CD4-positive, alpha-beta T cell (primary cell): ENCODE results near the gene COL25A1. TPM values are rescaled to one million over a fixed set of nuclear protein-coding genes. Genes with fewer than 3 reads are reported as not detected.
"Not testable (repeated sequence)": the region's sequence is repeated elsewhere in the genome, so short reads cannot be mapped to it uniquely, and the experiment has no call there.

Experiments
- ATAC-seq: fragments of 200-7000 bp; cut with Tn5 transposase; one replicate; pipeline ENCODE4 v1.10.0; 2022; ENCODE audit warnings: mild to moderate bottlenecking; ENCODE audit not compliant: poor library complexity
- CTCF ChIA-PET: fragments of 350-600 bp; sonication (Branson Sonifier 250); formaldehyde crosslinking; loops from one replicate; lab custom pipeline; 2021; ENCODE audit warnings: antibody characterized with exemption, inconsistent platforms; lab: Charles Lee
- POLR2A ChIA-PET: fragments of 350-600 bp; sonication (Branson Sonifier 250); formaldehyde crosslinking; loops from one replicate; lab custom pipeline; 2021; ENCODE audit warnings: antibody characterized with exemption, inconsistent platforms; lab: Charles Lee
- DNase-seq, 14 experiments: peaks; one replicate each; pipeline ENCODE4 v3.0.0-alpha.2; 2013 to 2020; ENCODE audit warnings: mixed read lengths in 2 of 14
- H3K27ac ChIP-seq, 2 donors: one replicate each; pipeline versions ENCODE4 v1.5.1 to v1.7.0; 2013; ENCODE audit warnings: low read length in 2 of 2, low read depth in 1 of 2, mild to moderate bottlenecking in 1 of 2
- H3K27me3 ChIP-seq, 2 experiments: 1 replicate in 1 of 2; 2 replicates in 1 of 2; pipeline versions ENCODE4 v1.6.1 to v1.7.0; 2013; ENCODE audit warnings: low read length in 2 of 2, control low read depth in 1 of 2, mild to moderate bottlenecking in 1 of 2, moderate library complexity in 1 of 2; ENCODE audit not compliant: insufficient read depth in 2 of 2, control insufficient read depth in 1 of 2
- H3K36me3 ChIP-seq: one replicate; pipeline ENCODE4 v1.6.1; 2013; ENCODE audit warnings: low read length, control low read depth; ENCODE audit not compliant: insufficient read depth
- H3K4me1 ChIP-seq: one replicate; pipeline ENCODE4 v1.6.1; 2013; ENCODE audit warnings: low read length, control low read depth; ENCODE audit not compliant: insufficient read depth
- H3K4me3 ChIP-seq: one replicate; pipeline ENCODE4 v1.5.1; 2013; ENCODE audit warnings: mild to moderate bottlenecking, low read length, moderate library complexity
- H3K9me3 ChIP-seq, 2 experiments: 1 replicate in 1 of 2; 2 replicates in 1 of 2; pipeline versions ENCODE4 v1.6.1 to v1.7.0; 2013; ENCODE audit warnings: low read length in 2 of 2, mild to moderate bottlenecking in 2 of 2, control low read depth in 1 of 2, moderate library complexity in 1 of 2; ENCODE audit not compliant: control insufficient read depth in 1 of 2, insufficient read depth in 1 of 2
- H3K27ac Mint-ChIP-seq: one replicate; pipeline ENCODE4 v1.8.0; 2020; ENCODE audit warnings: mixed read lengths
- H3K27me3 Mint-ChIP-seq: one replicate; pipeline ENCODE4 v1.8.0; 2021; ENCODE audit warnings: mixed read lengths
- H3K36me3 Mint-ChIP-seq: one replicate; pipeline ENCODE4 v1.8.0; 2021; ENCODE audit warnings: low read depth, mixed read lengths
- H3K4me1 Mint-ChIP-seq: one replicate; pipeline ENCODE4 v1.8.0; 2021; ENCODE audit warnings: low read depth, mixed read lengths
- H3K4me3 Mint-ChIP-seq: one replicate; pipeline ENCODE4 v1.8.0; 2020; ENCODE audit warnings: mild to moderate bottlenecking, mixed read lengths
- H3K9me3 Mint-ChIP-seq: one replicate; pipeline ENCODE4 v1.8.0; 2020; ENCODE audit warnings: mixed read lengths
- CTCF ChIP-seq: fragments of 200-600 bp; IDR thresholded peaks from one replicate; pipeline ENCODE4 v1.8.0; 2022; ENCODE audit warnings: antibody characterized with exemption, mild to moderate bottlenecking
- intact Hi-C, 2 experiments: fragments of 100-400 bp; cut with DNase I in 1 of 2; cut with micrococcal nuclease in 1 of 2; formaldehyde crosslinking; loops; one replicate each; pipeline versions ENCODE4 v1.15.1 to v1.9.0; 2023 to 2025; cut with DNase I, micrococcal nuclease
- total RNA-seq, 174 experiments: library from RNA in 2 of 174; stranded (reverse) in 2 of 174; gene quantifications; one replicate each; pipeline ENCODE4 v1.2.3 and lab custom pipeline; 2021 to 2026

Gene COL25A1
- total RNA-seq, 2 experiments from 2014 or later: 0.42 TPM; not detected in 1

GRCh38 chr4:109025471-109026076 is 276.9 kb downstream of the COL25A1 start:
- ChIA-PET POLR2A (no interaction called here), CTCF (no interaction called here)
- Mint-ChIP-seq H3K4me3 (no peak overlapping the region), H3K4me1 (no peaks in the 10 kb centered on the region), H3K9me3 (peaks cover 8% of the 10 kb centered on the region), H3K36me3 (no peaks in the 10 kb centered on the region), H3K27me3 (no peaks in the 10 kb centered on the region), H3K27ac (no peak overlapping the region)
- DNase-seq: no peak
- no peak for TF ChIP-seq CTCF
- no peaks in the 10 kb centered on the region for H3K36me3 ChIP-seq
- H3K4me1 ChIP-seq: no peaks in the 10 kb centered on the region
- peaks cover 0 to 4% of the 10 kb centered on the region in 2 experiments for H3K27me3 ChIP-seq
- H3K27ac ChIP-seq: no peak overlapping the region
- peaks cover 6 to 7% of the 10 kb centered on the region in 2 experiments for H3K9me3 ChIP-seq
- intact Hi-C loops: no loop called here
- H3K4me3 ChIP-seq: no peak overlapping the region
- no peak for ATAC-seq

GRCh38 chr4:109022961-109023360 is 279.5 kb downstream of the COL25A1 start:
- Mint-ChIP-seq H3K36me3 (no peaks in the 10 kb centered on the region), H3K4me1 (no peaks in the 10 kb centered on the region), H3K9me3 (peaks cover 8% of the 10 kb centered on the region), H3K4me3 (no peak overlapping the region), H3K27ac (no peak overlapping the region), H3K27me3 (no peaks in the 10 kb centered on the region)
- ChIA-PET CTCF (no interaction called here), POLR2A (no interaction called here)
- peaks cover 6 to 7% of the 10 kb centered on the region in 2 experiments for H3K9me3 ChIP-seq
- no peak for ATAC-seq
- no peaks in the 10 kb centered on the region for H3K4me1 ChIP-seq
- intact Hi-C loops: no loop called here
- no peaks in the 10 kb centered on the region for H3K36me3 ChIP-seq
- no peak for DNase-seq
- H3K4me3 ChIP-seq: no peak overlapping the region
- H3K27me3 ChIP-seq: peaks cover 0 to 4% of the 10 kb centered on the region in 2 experiments
- H3K27ac ChIP-seq: no peak overlapping the region
- TF ChIP-seq CTCF: no peak

- CTCF ChIA-PET, H3K36me3 Mint-ChIP-seq, DNase-seq, H3K27me3 Mint-ChIP-seq, H3K9me3 ChIP-seq, H3K27me3 ChIP-seq, H3K9me3 Mint-ChIP-seq, H3K4me1 ChIP-seq, H3K4me1 Mint-ChIP-seq, H3K27ac ChIP-seq, POLR2A ChIA-PET, ATAC-seq, H3K4me3 ChIP-seq, H3K4me3 Mint-ChIP-seq, H3K27ac Mint-ChIP-seq, intact Hi-C loops, H3K36me3 ChIP-seq: not testable (repeated sequence)
Measured at GRCh38 chr4:109021630-109022029, 280.8 kb downstream of the COL25A1 start.

- peaks cover 7 to 13% of the 10 kb centered on the region in 2 experiments for H3K9me3 ChIP-seq
- H3K36me3 ChIP-seq: no peaks in the 10 kb centered on the region
- no peak for ATAC-seq
- intact Hi-C loops: no loop called here
- H3K36me3 Mint-ChIP-seq: no peaks in the 10 kb centered on the region
- peaks cover 8% of the 10 kb centered on the region for H3K9me3 Mint-ChIP-seq
- H3K27me3 Mint-ChIP-seq: no peaks in the 10 kb centered on the region
- POLR2A ChIA-PET: no interaction called here
- TF ChIP-seq CTCF: no peak
- CTCF ChIA-PET: no interaction called here
- peaks cover 0 to 4% of the 10 kb centered on the region in 2 experiments for H3K27me3 ChIP-seq
- H3K4me3 ChIP-seq: no peak overlapping the region
- H3K4me3 Mint-ChIP-seq: no peak overlapping the region
- no peaks in the 10 kb centered on the region for H3K4me1 ChIP-seq
- H3K27ac ChIP-seq: no peak overlapping the region
- H3K4me1 Mint-ChIP-seq: no peaks in the 10 kb centered on the region
- no peak for DNase-seq
- no peak overlapping the region for H3K27ac Mint-ChIP-seq
Measured at GRCh38 chr4:109020861-109021260, 281.6 kb downstream of the COL25A1 start.
